Keratinocyte (primary cell): ENCODE data around the gene RTN4IP1. TPM values are rescaled to one million over a fixed set of nuclear protein-coding genes. Genes with fewer than 3 reads are reported as not detected.
A peak's percentile ranks its signal among the peaks of the same experiment; 100 is the strongest.

Experiments used
- DNase-seq: peaks from one replicate; pipeline ENCODE4 v3.0.0-alpha.2; 2011; ENCODE audit warnings: low read depth, missing footprints, low spot score
- FAIRE-seq: peaks from 2 replicates; lab custom pipeline; 2011; peaks lifted over from hg19 to GRCh38; lab: Jason Lieb, UNC
- H2AFZ ChIP-seq: 2 replicates; pipeline ENCODE4 v1.6.0; 2012; ENCODE audit warnings: low read length, control low read depth, inconsistent platforms; ENCODE audit not compliant: control insufficient read depth
- H3K27ac ChIP-seq: 2 replicates; pipeline ENCODE4 v1.5.1; 2011; ENCODE audit warnings: low read length; ENCODE audit not compliant: control insufficient read depth, insufficient read depth
- H3K27me3 ChIP-seq: 3 replicates; pipeline ENCODE4 v1.6.0; 2011; ENCODE audit warnings: low read length; ENCODE audit not compliant: control insufficient read depth, insufficient read depth; ENCODE audit errors: extremely low read depth
- H3K36me3 ChIP-seq, 2 experiments: 2 replicates in 1 of 2; 3 replicates in 1 of 2; pipeline ENCODE4 v1.5.1; 2011; ENCODE audit warnings: low read length in 2 of 2, mild to moderate bottlenecking in 1 of 2; ENCODE audit not compliant: control insufficient read depth in 2 of 2, insufficient read depth in 2 of 2; ENCODE audit errors: extremely low read depth in 1 of 2
- H3K4me1 ChIP-seq: 3 replicates; pipeline ENCODE4 v1.5.1; 2011; ENCODE audit warnings: low read length; ENCODE audit not compliant: control insufficient read depth, insufficient read depth; ENCODE audit errors: extremely low read depth
- H3K4me2 ChIP-seq: 3 replicates; pipeline ENCODE4 v1.6.0; 2011; ENCODE audit warnings: low read depth, low read length; ENCODE audit not compliant: control insufficient read depth, insufficient read depth; ENCODE audit errors: extremely low read depth
- H3K4me3 ChIP-seq, 3 experiments: fragments of 200-600 bp in 1 of 3; sonication (generic) in 1 of 3; 2 replicates in 2 of 3; 3 replicates in 1 of 3; pipeline ENCODE4 v1.5.1; 2011 to 2016; ENCODE audit warnings: low read length in 3 of 3, mild to moderate bottlenecking in 3 of 3, control low read depth in 2 of 3, inconsistent platforms in 1 of 3, low read depth in 1 of 3, mixed read lengths in 1 of 3, mixed run types in 1 of 3, moderate library complexity in 1 of 3; ENCODE audit not compliant: control insufficient read depth in 2 of 3, insufficient read depth in 2 of 3; ENCODE audit errors: extremely low read depth in 1 of 3
- H3K79me2 ChIP-seq: 2 replicates; pipeline ENCODE4 v1.6.0; 2012; ENCODE audit warnings: low read length; ENCODE audit not compliant: control insufficient read depth, insufficient read depth
- H3K9ac ChIP-seq: 3 replicates; pipeline ENCODE4 v1.6.0; 2011; ENCODE audit warnings: low read length; ENCODE audit not compliant: control insufficient read depth, insufficient read depth; ENCODE audit errors: extremely low read depth
- H3K9me1 ChIP-seq: 3 replicates; pipeline ENCODE4 v1.6.0; 2011; ENCODE audit warnings: low read length; ENCODE audit not compliant: control insufficient read depth, insufficient read depth; ENCODE audit errors: extremely low read depth
- H3K9me3 ChIP-seq: 2 replicates; pipeline ENCODE4 v1.5.1; 2012; ENCODE audit warnings: low read depth, low read length; ENCODE audit not compliant: control insufficient read depth
- H4K20me1 ChIP-seq: 3 replicates; pipeline ENCODE4 v1.6.0; 2011; ENCODE audit warnings: low read length; ENCODE audit not compliant: control insufficient read depth, insufficient read depth; ENCODE audit errors: extremely low read depth
- EZH2 ChIP-seq: IDR thresholded peaks from one replicate; pipeline ENCODE4 v1.6.1; 2012; ENCODE audit warnings: inconsistent platforms, mild to moderate bottlenecking, low read length, moderate library complexity
- dilution Hi-C: fragments of 300-500 bp; cut with MboI; formaldehyde crosslinking; loops from one replicate; pipeline ENCODE4 v1.7.0; 2020; ENCODE audit warnings: low sequenced_read_pairs; ENCODE audit not compliant: extremely low pct_ligation_motif_present
- polyA plus RNA-seq, 5 experiments: library from polyadenylated mRNA; depleted of rRNA in 3 of 5; stranded (reverse) in 3 of 5; stranded (forward) in 1 of 5; unstranded in 1 of 5; fragments of >200 nt; gene quantifications; 1 replicate in 1 of 5; 2 replicates in 3 of 5; 3 replicates in 1 of 5; pipeline versions ENCODE4 v1.2.1 to v1.2.3, GENCODE V29; 2011 to 2012; ENCODE audit warnings: missing spikeins in 2 of 5, low read depth in 1 of 5, low replicate concordance in 1 of 5
- TF ChIP-seq, protein P1 (sequence below), 3 experiments: IDR thresholded peaks in 1 of 3; conservative IDR thresholded peaks in 1 of 3; optimal IDR thresholded peaks in 1 of 3; 2 replicates in 2 of 3; 3 replicates in 1 of 3; pipeline versions ENCODE3 to v1.5.1; 2011; ENCODE audit warnings: low read length in 3 of 3, mild to moderate bottlenecking in 3 of 3, moderate library complexity in 2 of 3, control low read depth in 1 of 3, inconsistent platforms in 1 of 3; ENCODE audit not compliant: insufficient read depth in 2 of 3; ENCODE audit errors: extremely low read depth in 1 of 3

RTN4IP1 gene
- polyA plus RNA-seq, 1 donor (not counting 4 experiments of a cell fraction or from before 2014, with no cell fraction given) = 8.0 TPM

DNA sequence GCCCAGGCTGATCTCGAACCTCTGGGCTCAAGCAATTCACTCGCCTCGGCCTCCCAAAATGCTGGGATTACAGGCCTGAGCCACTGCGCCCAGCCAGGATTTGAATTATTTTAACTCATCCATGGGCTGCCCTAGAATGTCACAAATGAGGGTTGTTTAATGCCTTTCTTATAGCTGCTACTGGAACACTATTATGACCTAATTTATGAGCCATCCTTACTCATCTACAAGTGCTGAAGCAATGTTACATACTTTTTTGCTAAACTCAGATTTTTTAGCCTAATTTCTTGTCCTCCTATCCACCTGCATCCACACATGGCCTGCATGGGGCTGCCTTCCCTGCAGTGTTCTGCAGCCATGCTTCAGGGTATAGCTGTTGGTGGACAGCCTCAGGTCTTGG, 59.9 kb downstream of the RTN4IP1 start:
- Histone ChIP-seq H4K20me1 (no peaks in the 10 kb centered on the region), H3K9ac (no peak overlapping the region), H3K9me1 (no peaks in the 10 kb centered on the region), H3K4me2 (no peak overlapping the region), H3K36me3 (peaks cover 16 to 19% of the 10 kb centered on the region in 2 experiments), H2AFZ (no peak overlapping the region), H3K79me2 (no peaks in the 10 kb centered on the region), H3K27ac (no peak overlapping the region), H3K4me3 (no peak overlapping the region), H3K27me3 (no peaks in the 10 kb centered on the region), H3K4me1 (peaks cover 11% of the 10 kb centered on the region), H3K9me3 (no peaks in the 10 kb centered on the region)
- FAIRE-seq (no peak), DNase-seq (no peak)
- TF ChIP-seq, protein P1, sequence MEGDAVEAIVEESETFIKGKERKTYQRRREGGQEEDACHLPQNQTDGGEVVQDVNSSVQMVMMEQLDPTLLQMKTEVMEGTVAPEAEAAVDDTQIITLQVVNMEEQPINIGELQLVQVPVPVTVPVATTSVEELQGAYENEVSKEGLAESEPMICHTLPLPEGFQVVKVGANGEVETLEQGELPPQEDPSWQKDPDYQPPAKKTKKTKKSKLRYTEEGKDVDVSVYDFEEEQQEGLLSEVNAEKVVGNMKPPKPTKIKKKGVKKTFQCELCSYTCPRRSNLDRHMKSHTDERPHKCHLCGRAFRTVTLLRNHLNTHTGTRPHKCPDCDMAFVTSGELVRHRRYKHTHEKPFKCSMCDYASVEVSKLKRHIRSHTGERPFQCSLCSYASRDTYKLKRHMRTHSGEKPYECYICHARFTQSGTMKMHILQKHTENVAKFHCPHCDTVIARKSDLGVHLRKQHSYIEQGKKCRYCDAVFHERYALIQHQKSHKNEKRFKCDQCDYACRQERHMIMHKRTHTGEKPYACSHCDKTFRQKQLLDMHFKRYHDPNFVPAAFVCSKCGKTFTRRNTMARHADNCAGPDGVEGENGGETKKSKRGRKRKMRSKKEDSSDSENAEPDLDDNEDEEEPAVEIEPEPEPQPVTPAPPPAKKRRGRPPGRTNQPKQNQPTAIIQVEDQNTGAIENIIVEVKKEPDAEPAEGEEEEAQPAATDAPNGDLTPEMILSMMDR (optimal IDR thresholded peaks at IDR 0.05 in 1 of 3, IDR thresholded peaks at IDR 0.05 in 1 of 3, conservative IDR thresholded peaks at IDR 0.05 in 1 of 3; ENCODE audit: extremely low read depth in 1 of 3, insufficient read depth in 2 of 3, low read length in 3 of 3) = no peak
- TF ChIP-seq EZH2 = no peak
- dilution Hi-C loops = no loop called here

DNA sequence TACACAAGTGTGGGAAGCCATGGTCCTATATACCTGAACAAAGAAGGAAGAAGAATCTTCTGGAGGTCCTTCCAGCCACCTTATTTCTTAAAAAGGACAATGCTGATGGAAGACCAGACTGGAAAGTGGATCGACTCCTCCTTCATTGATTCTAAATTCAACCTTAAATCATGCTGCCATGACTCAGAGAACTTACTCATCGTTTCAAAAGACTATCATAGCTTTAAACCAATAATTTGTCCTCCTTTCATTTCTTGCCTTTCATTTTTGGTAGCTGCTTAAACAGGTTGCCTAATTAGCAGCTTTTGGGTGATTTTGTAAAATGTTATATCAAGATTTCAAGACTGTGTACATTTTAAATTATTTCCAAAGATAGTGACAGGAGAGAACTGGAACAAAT, 60.8 kb downstream of the RTN4IP1 start:
- no peak overlapping the region for H3K4me3 ChIP-seq
- no peaks in the 10 kb centered on the region for H3K27me3 ChIP-seq
- H3K9me1 ChIP-seq = no peaks in the 10 kb centered on the region
- H3K9ac ChIP-seq = no peak overlapping the region
- no peak overlapping the region for H3K4me2 ChIP-seq
- FAIRE-seq = peak; percentile 23
- no peaks in the 10 kb centered on the region for H4K20me1 ChIP-seq
- H3K4me1 ChIP-seq = peaks cover 11% of the 10 kb centered on the region
- peak overlapping the region; percentile 27 for H3K27ac ChIP-seq
- no peaks in the 10 kb centered on the region for H3K9me3 ChIP-seq
- DNase-seq = no peak
- no peak overlapping the region for H2AFZ ChIP-seq
- H3K79me2 ChIP-seq = no peaks in the 10 kb centered on the region
- dilution Hi-C loops = no loop called here
- no peak for TF ChIP-seq EZH2
- TF ChIP-seq, protein P1 (optimal IDR thresholded peaks at IDR 0.05 in 1 of 3, IDR thresholded peaks at IDR 0.05 in 1 of 3, conservative IDR thresholded peaks at IDR 0.05 in 1 of 3; ENCODE audit: extremely low read depth in 1 of 3, insufficient read depth in 2 of 3, low read length in 3 of 3) = no peak
- H3K36me3 ChIP-seq = peaks cover 24 to 25% of the 10 kb centered on the region in 2 experiments
